HepG2 (cell line): ENCODE data around the gene HES1. TPM values are rescaled to one million over a fixed set of nuclear protein-coding genes. Genes with fewer than 3 reads are reported as not detected.
A peak's percentile ranks its signal among the peaks of the same experiment; 100 is the strongest.

Source experiments
- CC2D1A ChIP-seq: sonication (generic); formaldehyde crosslinking; IDR thresholded peaks from 2 replicates; pipeline ENCODE4 v1.8.1; 2023; ENCODE audit warnings: mild to moderate bottlenecking, missing genetic modification reagents
- CEBPB ChIP-seq: IDR thresholded peaks from 2 replicates; pipeline ENCODE4 v1.6.1; 2011; ENCODE audit warnings: low read depth, low read length, improper control_type of control experiment, borderline replicate concordance
- CREM ChIP-seq, 2 experiments: sonication (generic) in 1 of 2; formaldehyde crosslinking in 1 of 2; IDR thresholded peaks; 2 replicates each; pipeline versions ENCODE4 v1.4.0 to v1.6.1; 2016 to 2020; ENCODE audit warnings: antibody characterized with exemption in 1 of 2, mild to moderate bottlenecking in 1 of 2, missing genetic modification reagents in 1 of 2
- FIP1L1 ChIP-seq: fragments of 200-400 bp; formaldehyde crosslinking; IDR thresholded peaks from 2 replicates; pipeline ENCODE4 v1.6.1; 2018; ENCODE audit warnings: low read depth, mild to moderate bottlenecking, low read length, moderate library complexity, borderline replicate concordance; ENCODE audit not compliant: insufficient read depth
- ISL2 ChIP-seq: sonication (generic); formaldehyde crosslinking; IDR thresholded peaks from 2 replicates; pipeline ENCODE4 v1.5.0; 2020; ENCODE audit warnings: missing genetic modification reagents
- KLF16 ChIP-seq, 2 experiments: sonication (generic) in 1 of 2; formaldehyde crosslinking in 1 of 2; IDR thresholded peaks; 2 replicates each; pipeline versions ENCODE4 v1.6.1 to v1.8.0; 2016 to 2023; ENCODE audit warnings: missing genetic modification reagents in 2 of 2, missing compliant biosample characterization in 1 of 2
- PBX3 ChIP-seq: sonication (generic); formaldehyde crosslinking; IDR thresholded peaks from 2 replicates; pipeline ENCODE4 v1.8.1; 2023; ENCODE audit warnings: missing genetic modification reagents, inconsistent platforms, borderline replicate concordance
- POGK ChIP-seq: sonication (generic); formaldehyde crosslinking; conservative IDR thresholded peaks from 2 replicates; pipeline ENCODE4 v1.8.0; 2022; ENCODE audit warnings: mild to moderate bottlenecking, moderate library complexity, missing genetic modification reagents
- PRPF4 ChIP-seq: fragments of 200-400 bp; formaldehyde crosslinking; IDR thresholded peaks from 2 replicates; pipeline ENCODE4 v1.6.1; 2016; ENCODE audit warnings: low read length, low read depth; ENCODE audit not compliant: poor library complexity, severe bottlenecking
- RNF219 ChIP-seq: sonication (generic); formaldehyde crosslinking; IDR thresholded peaks from 2 replicates; pipeline ENCODE4 v1.5.0; 2020; ENCODE audit warnings: mild to moderate bottlenecking, missing genetic modification reagents
- SMYD3 ChIP-seq: sonication (generic); formaldehyde crosslinking; IDR thresholded peaks from 2 replicates; pipeline ENCODE4 v1.8.1; 2023; ENCODE audit warnings: mild to moderate bottlenecking, missing genetic modification reagents
- TEF ChIP-seq: sonication (generic); formaldehyde crosslinking; IDR thresholded peaks from 2 replicates; pipeline ENCODE4 v1.5.0; 2020; ENCODE audit warnings: missing genetic modification reagents
- ZBTB26 ChIP-seq: IDR thresholded peaks from 2 replicates; pipeline ENCODE4 v1.6.1; 2016; ENCODE audit warnings: missing compliant biosample characterization, missing genetic modification reagents, borderline replicate concordance
- ZFAT ChIP-seq: sonication (generic); formaldehyde crosslinking; conservative IDR thresholded peaks from 2 replicates; pipeline ENCODE4 v1.8.1; 2023; ENCODE audit warnings: missing genetic modification reagents, inconsistent platforms
- ZNF10 ChIP-seq: sonication (generic); formaldehyde crosslinking; IDR thresholded peaks from 2 replicates; pipeline ENCODE4 v1.4.0; 2020; ENCODE audit warnings: mild to moderate bottlenecking, low read depth, missing genetic modification reagents, borderline replicate concordance
- ZNF367 ChIP-seq: sonication (generic); formaldehyde crosslinking; IDR thresholded peaks from 2 replicates; pipeline ENCODE4 v1.4.0; 2020; ENCODE audit warnings: missing genetic modification reagents, borderline replicate concordance
- ZNF788 ChIP-seq: sonication (generic); formaldehyde crosslinking; IDR thresholded peaks from 2 replicates; pipeline ENCODE4 v1.5.0; 2020; ENCODE audit warnings: mild to moderate bottlenecking, missing genetic modification reagents, borderline replicate concordance
- ZNF883 ChIP-seq: sonication (generic); formaldehyde crosslinking; IDR thresholded peaks from 2 replicates; pipeline ENCODE4 v1.5.1; 2020; ENCODE audit warnings: mild to moderate bottlenecking, missing genetic modification reagents; ENCODE audit errors: not compliant biosample characterization
- ZSCAN9 ChIP-seq: IDR thresholded peaks from 2 replicates; pipeline ENCODE4 v1.6.1; 2016; ENCODE audit warnings: borderline replicate concordance
- polyA plus RNA-seq, 8 experiments: library from polyadenylated mRNA; depleted of rRNA in 3 of 8; stranded (reverse) in 7 of 8; unstranded in 1 of 8; fragments of >200 nt; fragmentation: Illumina TruSeq in 4 of 8; extraction: Trizol in 4 of 8; gene quantifications; 2 replicates each; pipeline versions ENCODE4 v1.2.1 to v1.2.3, GENCODE V29; 2011 to 2016; ENCODE audit warnings: low read depth in 4 of 8, missing spikeins in 1 of 8, mixed read lengths in 1 of 8; ENCODE audit not compliant: insufficient read depth in 1 of 8
- total RNA-seq, 5 experiments: library from RNA; depleted of rRNA; stranded (reverse); fragments of >200 nt; fragmentation: Illumina TruSeq; extraction: Trizol; gene quantifications; 2 replicates each; pipeline ENCODE4 v1.2.3, GENCODE V29; 2016; ENCODE audit warnings: low read depth in 1 of 5

Gene HES1
- total and polyA plus RNA-seq, 2 of the 13 experiments (the other 11 are each of a cell fraction or from before 2014, with no cell fraction given), result 15.4 to 19.8 TPM

- TF ChIP-seq ZBTB26 (CRISPR knock-in tag) (peak; percentile 70; the same call in 1 of the 2 replicates), ZNF788 (no peak; the same call in 1 of the 2 replicates), RNF219 (CRISPR knock-in tag) (no peak), ZSCAN9 (peak; percentile 55; the same call in 1 of the 2 replicates), ZNF367 (CRISPR knock-in tag) (peak; percentile 84; the same call in 1 of the 2 replicates), ZNF883 (no peak), POGK (0 out of 2 replicates have a peak, but pooled peaks have one; percentile 58), PRPF4 (no peak), CEBPB (no peak), KLF16 (CRISPR knock-in tag; IDR thresholded peaks at IDR 0.05) (peak in 1 of 2 experiments; percentile 97; a peak in 2 of 4 replicates), CC2D1A (CRISPR knock-in tag) (no peak), ZFAT (CRISPR knock-in tag) (no peak), ISL2 (CRISPR knock-in tag) (peak; percentile 65), SMYD3 (CRISPR knock-in tag) (peak; percentile 89), FIP1L1 (no peak), CREM (IDR thresholded peaks at IDR 0.05) (peak; percentile 58), CREM (CRISPR knock-in tag; IDR thresholded peaks at IDR 0.05) (no peak), TEF (CRISPR knock-in tag) (peak; percentile 85; the same call in 1 of the 2 replicates), PBX3 (peak; percentile 71; the same call in 1 of the 2 replicates), ZNF10 (CRISPR knock-in tag) (no peak)
Measured at GRCh38 chr3:194135806-194136518, at the start of gene HES1 (continued).
